HG02884 (cell line): Measurements from ENCODE around the gene ZFP69.
"Not testable (repeated sequence)": the region's sequence is repeated elsewhere in the genome, so short reads cannot be mapped to it uniquely, and the experiment has no call there.

Source experiments
- ATAC-seq: cut with Tn5 transposase; IDR thresholded peaks from one replicate; pipeline ENCODE4 v1.9.1; 2021; ENCODE audit warnings: mild to moderate bottlenecking, moderate library complexity; ENCODE audit not compliant: unreplicated experiment

ZFP69 gene

DNA sequence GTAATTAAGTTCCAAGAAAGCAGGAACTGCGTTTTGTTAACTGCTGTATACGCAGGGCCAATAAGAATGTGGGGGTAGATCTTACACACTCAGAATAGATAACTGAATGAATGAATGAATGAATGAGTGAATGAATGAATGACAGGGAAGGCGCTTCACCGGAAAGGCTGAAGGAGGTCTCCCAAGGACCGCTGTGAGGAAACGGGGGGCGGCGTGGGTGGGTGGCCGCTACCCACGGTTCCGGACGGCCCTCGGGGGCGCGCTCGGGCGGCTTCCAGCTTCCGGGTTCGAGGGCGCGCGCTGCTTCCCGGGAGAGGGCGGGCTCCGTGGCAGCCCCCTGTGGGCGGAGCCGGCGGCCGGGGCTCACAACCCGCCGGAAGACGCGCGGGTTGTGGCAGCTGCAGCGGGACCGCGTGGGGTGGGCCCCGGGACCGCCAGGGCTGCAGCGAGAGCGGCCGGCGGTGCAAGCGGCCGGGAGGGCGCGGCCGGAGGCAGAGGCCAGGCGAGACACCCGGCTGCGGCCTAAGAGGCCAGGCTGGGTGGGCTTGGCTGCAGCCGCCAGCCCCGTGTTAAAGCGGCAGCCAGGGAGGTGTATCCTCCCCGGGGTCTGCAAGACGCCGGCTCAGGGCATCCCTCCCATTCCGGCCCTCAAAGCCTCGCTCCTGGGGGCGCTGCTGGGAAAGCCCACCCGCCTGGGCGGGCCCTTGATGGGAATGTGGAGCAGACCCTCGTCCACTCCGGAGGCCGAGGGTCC, at the start of gene ZFP69:
Gene ZFP69, plus strand, starts transcription at position 367 of the 754 bp plus-strand sequence. CDS start 2,072 bp downstream, outside the sequence.
- ATAC-seq, result no peak

DNA sequence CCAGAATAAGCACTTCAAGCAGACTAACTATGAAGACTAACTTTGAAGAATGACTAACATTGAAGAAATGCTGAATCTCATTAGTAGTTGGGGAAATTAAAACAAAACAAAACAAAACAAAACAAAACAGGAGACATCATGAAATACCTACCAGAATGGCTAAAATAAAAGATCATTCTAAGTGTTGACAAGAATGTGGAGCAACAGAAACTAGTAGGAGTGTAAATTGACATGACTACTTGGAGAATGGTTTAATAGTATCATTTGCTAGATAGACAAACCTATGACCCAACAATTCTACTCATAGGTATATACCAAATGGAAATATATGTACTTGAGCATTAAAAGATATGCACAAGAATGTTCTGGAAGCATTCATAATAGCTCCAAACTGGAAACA, 45.7 kb upstream of the ZFP69 start:
- no peak for ATAC-seq

DNA sequence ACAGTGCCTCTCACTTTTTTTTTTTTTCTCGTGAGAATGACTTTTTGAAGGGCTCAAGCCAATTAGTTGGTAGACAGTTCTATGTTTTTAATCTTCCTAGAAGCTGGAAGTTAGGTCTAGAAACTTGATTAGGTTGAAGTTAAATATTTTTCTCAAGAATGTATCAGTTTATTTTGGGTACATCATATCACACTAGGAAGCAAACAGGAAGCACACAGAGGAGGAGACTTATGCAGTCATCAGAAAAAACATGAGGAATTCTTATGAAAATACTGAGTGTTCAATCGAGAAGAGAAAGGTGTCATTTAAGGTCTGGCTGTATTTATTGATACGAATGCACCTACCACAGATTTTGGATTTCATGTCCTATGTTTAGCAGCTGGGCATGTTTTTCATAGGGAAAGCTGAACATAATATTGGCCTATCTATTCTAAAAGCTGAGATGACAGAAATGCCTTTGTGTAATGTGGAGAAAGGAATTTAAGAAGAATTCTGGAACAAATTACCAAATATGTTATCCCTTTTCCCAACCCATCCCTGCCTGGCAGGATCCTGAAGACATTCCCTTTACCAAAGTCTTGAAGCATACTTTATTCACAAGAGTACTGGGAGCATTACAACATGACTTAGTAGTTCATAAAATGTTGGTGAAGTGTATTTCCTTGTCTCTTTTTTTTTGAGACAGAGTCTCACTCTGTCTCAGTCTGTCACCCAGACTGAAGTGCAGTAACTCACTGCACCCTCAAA, 44.3 kb upstream of the ZFP69 start:
- no peak for ATAC-seq

GRCh38 chr1:40435471-40435870, 41.6 kb upstream of the ZFP69 start:
- ATAC-seq, result no peak

DNA sequence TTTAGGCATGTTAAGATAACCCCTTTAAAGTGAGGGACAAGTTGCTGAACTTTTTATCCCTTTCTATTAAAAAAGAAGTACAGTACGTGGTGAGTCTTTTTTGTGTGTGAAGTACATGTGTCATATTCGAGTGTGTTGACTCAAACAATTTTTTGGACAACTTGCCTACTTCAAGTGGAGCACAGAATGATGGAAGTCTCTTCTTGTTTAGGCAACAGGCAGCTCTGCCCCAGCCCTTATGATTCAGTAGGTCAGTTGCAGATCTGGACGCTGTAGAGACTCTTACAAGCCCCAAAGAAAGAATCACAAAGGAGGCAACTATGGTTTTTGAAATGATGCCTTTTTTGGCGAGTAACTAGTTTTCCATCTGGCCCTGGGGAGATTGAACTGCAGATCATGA, 41.2 kb upstream of the ZFP69 start:
- no peak for ATAC-seq

GRCh38 chr1:40438391-40439015, 38.6 kb upstream of the ZFP69 start:
- no peak for ATAC-seq

- no peak for ATAC-seq
Observed at GRCh38 chr1:40439247-40439646, 37.8 kb upstream of the ZFP69 start.

GRCh38 chr1:40449684-40450494, 27.2 kb upstream of the ZFP69 start, which contains the start of gene ZFP69B:
Gene ZFP69B (plus strand): TSS chr1:40450476. CDS start chr1:40450962, 486 bp downstream.
- ATAC-seq, result peak; percentile 68

- ATAC-seq, result no peak
Observed at GRCh38 chr1:40450495-40451237, 26.4 kb upstream of the ZFP69 start.

DNA sequence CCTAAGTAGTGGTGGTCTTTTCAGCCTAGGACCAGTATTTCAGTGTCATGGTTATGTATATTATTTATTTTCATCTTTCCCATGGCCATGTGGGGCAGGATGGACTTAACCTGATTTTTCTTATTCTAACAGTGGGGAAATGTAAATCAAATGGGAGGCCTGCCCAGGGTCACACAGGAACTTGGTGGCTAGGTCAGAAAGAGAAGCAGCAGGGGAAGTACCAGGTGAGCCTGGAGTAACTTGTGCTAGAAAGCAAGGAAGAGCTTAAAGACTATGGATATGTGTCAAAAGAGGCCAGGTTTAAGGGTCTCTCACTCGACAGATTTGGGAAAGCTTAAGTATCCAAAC, 25.9 kb upstream of the ZFP69 start:
- no peak for ATAC-seq

GRCh38 chr1:40454873-40455272, 22.2 kb upstream of the ZFP69 start:
- no peak for ATAC-seq

- ATAC-seq, result no peak
Observed at GRCh38 chr1:40462956-40463590, 14.0 kb upstream of the ZFP69 start.

DNA sequence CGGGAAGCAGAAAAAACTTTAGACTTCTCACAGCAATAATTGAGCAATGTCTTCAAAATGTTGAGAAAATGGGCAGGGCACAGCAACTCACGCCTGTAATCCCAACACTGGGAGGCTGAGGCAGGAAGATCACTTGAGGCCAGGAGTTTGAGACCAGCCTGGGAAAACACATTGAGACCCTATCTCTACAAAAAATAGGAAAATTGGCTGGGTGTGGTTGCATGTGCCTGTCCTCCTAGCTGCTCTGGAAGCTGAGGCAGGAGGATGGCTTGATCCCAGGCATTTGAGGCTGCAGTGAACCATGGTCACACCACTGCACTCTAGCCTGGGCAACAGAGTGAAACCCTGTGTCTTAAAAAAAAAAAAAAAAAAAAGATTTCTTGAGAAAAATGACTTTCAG, 7.8 kb upstream of the ZFP69 start:
- ATAC-seq, result no peak

DNA sequence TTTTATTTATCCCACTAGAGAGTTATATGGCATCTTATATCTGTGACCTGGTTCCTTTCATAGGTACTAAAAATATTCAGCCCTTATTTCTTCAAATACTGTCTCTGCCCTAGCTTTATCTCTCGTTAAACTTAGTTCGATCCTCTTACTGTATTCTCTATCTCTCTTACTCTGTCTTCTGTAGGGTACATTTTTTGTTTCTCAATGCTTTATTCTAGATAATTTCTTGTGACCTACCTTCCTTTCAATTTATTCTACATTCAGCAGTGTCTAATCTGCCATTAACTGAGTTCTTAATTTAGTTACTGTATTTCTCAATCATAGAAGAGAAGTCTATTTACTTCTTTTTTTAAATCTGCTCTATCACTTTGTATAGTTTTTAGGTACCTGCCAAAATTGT, 1.8 kb upstream of the ZFP69 start:
- ATAC-seq, result no peak

DNA sequence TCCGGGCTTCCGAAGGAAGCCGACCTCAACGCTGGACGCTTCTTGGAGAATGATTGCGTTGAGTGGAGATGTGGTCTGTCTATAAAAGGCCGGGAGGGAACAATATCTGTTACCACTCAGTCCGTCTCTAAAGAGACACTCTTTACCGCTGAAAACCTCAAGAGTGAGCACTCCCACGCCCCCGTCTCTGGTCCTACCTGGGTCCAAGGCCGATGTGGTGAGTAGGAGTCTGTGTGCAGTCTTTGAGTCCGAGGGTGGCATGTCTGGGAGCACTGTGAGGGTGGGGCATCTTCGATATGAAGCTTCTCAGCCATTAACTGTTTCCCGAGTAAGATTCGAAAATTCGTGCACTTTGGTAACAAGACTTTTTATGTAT, 576 bp downstream of the ZFP69 start:
- no peak for ATAC-seq

GRCh38 chr1:40478276-40478675, 1.2 kb downstream of the ZFP69 start:
- ATAC-seq, result no peak

GRCh38 chr1:40479156-40479555, 2.1 kb downstream of the ZFP69 start:
- no peak for ATAC-seq

DNA sequence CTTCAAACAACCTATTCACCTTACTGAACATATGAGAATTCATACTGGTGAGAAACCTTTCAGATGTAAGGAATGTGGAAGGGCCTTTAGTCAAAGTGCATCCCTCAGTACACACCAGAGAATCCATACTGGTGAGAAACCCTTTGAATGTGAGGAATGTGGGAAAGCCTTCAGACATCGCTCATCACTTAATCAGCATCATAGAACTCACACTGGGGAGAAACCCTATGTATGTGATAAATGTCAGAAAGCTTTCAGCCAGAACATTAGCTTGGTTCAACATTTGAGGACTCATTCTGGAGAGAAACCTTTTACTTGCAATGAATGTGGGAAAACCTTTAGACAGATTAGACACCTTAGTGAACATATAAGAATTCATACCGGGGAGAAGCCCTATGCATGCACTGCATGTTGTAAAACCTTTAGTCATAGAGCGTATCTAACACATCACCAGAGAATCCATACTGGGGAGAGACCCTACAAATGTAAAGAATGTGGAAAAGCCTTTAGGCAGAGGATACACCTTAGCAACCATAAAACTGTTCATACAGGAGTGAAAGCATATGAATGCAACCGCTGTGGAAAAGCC, 18.3 kb downstream of the ZFP69 start:
- ATAC-seq, result no peak

- ATAC-seq, result not testable (repeated sequence)
Observed at GRCh38 chr1:40502651-40503050, 25.6 kb downstream of the ZFP69 start.

GRCh38 chr1:40507973-40508372, 30.9 kb downstream of the ZFP69 start:
- no peak for ATAC-seq
